ENCODE results near the gene LRBA. TPM values are rescaled to one million over a fixed set of nuclear protein-coding genes. Genes with fewer than 3 reads are reported as not detected.

The LRBA gene
- total RNA-seq, 1 donor from 2014 or later: 28.2 TPM

DNA sequence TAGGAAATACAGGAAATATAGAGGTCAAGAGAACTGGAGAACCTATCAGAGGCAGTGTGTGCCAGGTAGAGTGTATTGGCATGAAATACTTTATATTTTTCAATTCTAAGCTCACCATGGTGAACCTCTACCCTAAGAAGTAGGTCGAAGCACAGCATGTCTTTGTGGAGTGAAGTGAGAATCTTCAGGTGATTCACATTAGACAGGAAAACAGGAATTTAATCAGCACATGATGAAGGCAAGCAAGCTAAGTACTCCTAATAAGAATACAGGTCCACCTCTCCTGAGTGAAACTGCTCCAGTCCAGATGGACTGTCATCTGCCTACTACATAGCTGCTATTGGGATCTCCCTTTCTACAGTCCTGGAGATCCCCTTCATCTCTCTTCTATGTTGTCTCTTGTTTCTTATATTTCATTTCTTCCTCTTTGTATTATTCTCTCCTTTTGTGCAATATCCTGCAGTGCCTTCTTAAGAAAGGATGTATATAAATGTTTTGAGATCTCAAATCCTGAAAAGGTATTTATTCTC lies 159.0 kb downstream of the LRBA start:
- TF ChIP-seq, protein P1, sequence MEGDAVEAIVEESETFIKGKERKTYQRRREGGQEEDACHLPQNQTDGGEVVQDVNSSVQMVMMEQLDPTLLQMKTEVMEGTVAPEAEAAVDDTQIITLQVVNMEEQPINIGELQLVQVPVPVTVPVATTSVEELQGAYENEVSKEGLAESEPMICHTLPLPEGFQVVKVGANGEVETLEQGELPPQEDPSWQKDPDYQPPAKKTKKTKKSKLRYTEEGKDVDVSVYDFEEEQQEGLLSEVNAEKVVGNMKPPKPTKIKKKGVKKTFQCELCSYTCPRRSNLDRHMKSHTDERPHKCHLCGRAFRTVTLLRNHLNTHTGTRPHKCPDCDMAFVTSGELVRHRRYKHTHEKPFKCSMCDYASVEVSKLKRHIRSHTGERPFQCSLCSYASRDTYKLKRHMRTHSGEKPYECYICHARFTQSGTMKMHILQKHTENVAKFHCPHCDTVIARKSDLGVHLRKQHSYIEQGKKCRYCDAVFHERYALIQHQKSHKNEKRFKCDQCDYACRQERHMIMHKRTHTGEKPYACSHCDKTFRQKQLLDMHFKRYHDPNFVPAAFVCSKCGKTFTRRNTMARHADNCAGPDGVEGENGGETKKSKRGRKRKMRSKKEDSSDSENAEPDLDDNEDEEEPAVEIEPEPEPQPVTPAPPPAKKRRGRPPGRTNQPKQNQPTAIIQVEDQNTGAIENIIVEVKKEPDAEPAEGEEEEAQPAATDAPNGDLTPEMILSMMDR (conservative IDR thresholded peaks at IDR 0.05): no peak
- Mint-ChIP-seq H3K36me3 (ENCODE audit: low read depth) (peaks cover 5% of the 10 kb centered on the region), H3K27ac (ENCODE audit: unreplicated experiment) (no peak overlapping the region)

GRCh38 chr4:150854600-150854999 lies 160.5 kb downstream of the LRBA start:
- H3K36me3 Mint-ChIP-seq (ENCODE audit: low read depth): peaks cover 5% of the 10 kb centered on the region
- no peaks in the 10 kb centered on the region for H3K27me3 Mint-ChIP-seq (ENCODE audit: low read depth)
- DNase-seq (ENCODE audit: low read depth, low spot score): no peak
- H3K4me3 Mint-ChIP-seq: no peak overlapping the region
- no peaks in the 10 kb centered on the region for H3K9me3 Mint-ChIP-seq
- H3K4me1 Mint-ChIP-seq: peaks cover 4% of the 10 kb centered on the region
- TF ChIP-seq, protein P1 (conservative IDR thresholded peaks at IDR 0.05): no peak
- H3K27ac Mint-ChIP-seq (ENCODE audit: unreplicated experiment): no peak overlapping the region

More for the DNA sequence above, 159.0 kb downstream of the LRBA start:
- Mint-ChIP-seq H3K4me1 (peaks cover 4% of the 10 kb centered on the region), H3K9me3 (no peaks in the 10 kb centered on the region), H3K27me3 (ENCODE audit: low read depth) (no peaks in the 10 kb centered on the region), H3K4me3 (no peak overlapping the region)
- no peak for DNase-seq (ENCODE audit: low read depth, low spot score)

DNA sequence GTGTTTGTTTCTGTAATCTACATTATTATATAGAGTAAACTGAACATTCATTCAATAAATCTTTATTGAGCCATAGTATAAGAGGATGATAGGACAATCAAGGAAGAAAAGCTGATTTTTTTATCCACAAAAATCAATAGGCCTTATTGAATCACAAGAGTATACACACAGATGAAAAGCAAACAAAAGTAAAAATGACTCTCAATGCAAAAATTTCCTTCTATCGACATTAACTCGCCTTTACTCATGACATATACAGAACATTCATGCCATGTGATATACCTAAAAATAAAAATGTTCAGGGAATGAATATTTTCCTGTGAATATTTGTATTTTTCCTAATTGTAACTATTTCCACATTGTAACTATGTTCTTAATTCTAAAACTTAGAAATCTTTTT lies 161.2 kb downstream of the LRBA start:
- peaks cover 5% of the 10 kb centered on the region for H3K36me3 Mint-ChIP-seq (ENCODE audit: low read depth)
- no peak for DNase-seq (ENCODE audit: low read depth, low spot score)
- TF ChIP-seq, protein P1 (conservative IDR thresholded peaks at IDR 0.05): no peak
- H3K4me3 Mint-ChIP-seq: no peak overlapping the region
- H3K27me3 Mint-ChIP-seq (ENCODE audit: low read depth): no peaks in the 10 kb centered on the region
- peaks cover 4% of the 10 kb centered on the region for H3K4me1 Mint-ChIP-seq
- no peaks in the 10 kb centered on the region for H3K9me3 Mint-ChIP-seq
- no peak overlapping the region for H3K27ac Mint-ChIP-seq (ENCODE audit: unreplicated experiment)

DNA sequence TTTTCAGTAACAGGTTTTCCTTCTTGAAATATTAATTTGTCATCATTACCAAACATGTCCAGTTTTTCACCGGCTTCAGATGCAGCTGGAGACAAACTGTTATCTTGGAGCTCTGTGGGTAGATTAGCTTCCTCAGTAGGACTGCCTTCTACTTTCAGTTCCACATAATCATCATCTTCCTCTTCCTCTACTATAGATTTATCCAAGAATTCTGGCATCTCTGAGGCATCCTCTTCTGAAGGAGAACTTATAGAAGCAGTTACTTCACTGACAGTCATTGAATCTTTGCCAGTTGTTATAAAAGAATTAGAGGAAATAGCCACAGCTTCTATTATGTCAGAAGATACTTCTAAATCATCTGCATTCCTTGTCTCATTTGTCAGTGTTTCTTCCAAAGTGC lies 162.9 kb downstream of the LRBA start:
- Mint-ChIP-seq H3K27me3 (ENCODE audit: low read depth) (no peaks in the 10 kb centered on the region), H3K4me1 (peaks cover 4% of the 10 kb centered on the region), H3K4me3 (no peak overlapping the region), H3K36me3 (ENCODE audit: low read depth) (peaks cover 9% of the 10 kb centered on the region), H3K9me3 (no peaks in the 10 kb centered on the region), H3K27ac (ENCODE audit: unreplicated experiment) (no peak overlapping the region)
- TF ChIP-seq, protein P1 (conservative IDR thresholded peaks at IDR 0.05): no peak
- no peak for DNase-seq (ENCODE audit: low read depth, low spot score)

DNA sequence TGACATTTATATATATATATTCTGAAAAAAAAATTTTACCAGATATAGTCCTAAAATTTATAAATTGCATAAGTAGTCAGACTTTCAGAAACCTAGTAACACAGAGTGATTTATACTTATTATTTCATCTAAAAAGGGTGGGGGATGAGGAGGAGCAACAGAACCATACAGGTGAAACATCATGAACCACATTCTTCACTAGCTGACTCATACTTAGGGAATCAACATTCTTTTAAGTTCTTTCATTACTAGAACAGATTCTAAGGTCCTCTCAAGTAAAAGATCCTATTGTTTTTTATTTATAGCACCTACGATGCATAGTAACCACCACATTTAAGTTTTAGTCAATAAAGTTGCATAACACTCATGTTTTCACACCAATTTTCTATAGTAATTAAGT lies 166.1 kb downstream of the LRBA start:
- peaks cover 11% of the 10 kb centered on the region for H3K36me3 Mint-ChIP-seq (ENCODE audit: low read depth)
- no peak for DNase-seq (ENCODE audit: low read depth, low spot score)
- no peaks in the 10 kb centered on the region for H3K27me3 Mint-ChIP-seq (ENCODE audit: low read depth)
- H3K4me1 Mint-ChIP-seq: no peaks in the 10 kb centered on the region
- no peak overlapping the region for H3K27ac Mint-ChIP-seq (ENCODE audit: unreplicated experiment)
- no peaks in the 10 kb centered on the region for H3K9me3 Mint-ChIP-seq
- TF ChIP-seq, protein P1 (conservative IDR thresholded peaks at IDR 0.05): no peak
- H3K4me3 Mint-ChIP-seq: no peak overlapping the region
